Endothelial cell of umbilical vein (primary cell): ENCODE data around the gene PKD2L2. TPM values are rescaled to one million over a fixed set of nuclear protein-coding genes. Genes with fewer than 3 reads are reported as not detected.

Experiments used
- BruUV-seq: library from RNA; stranded (reverse); fragments of 400-500 nt; replicated peaks from 2 replicates; lab custom pipeline; 2021; lab: Mats Ljungman, UMichigan
- CTCF ChIA-PET: fragments of 300-600, 350-600 bp; sonication (Branson Sonifier 250); formaldehyde crosslinking; loops from one replicate; lab custom pipeline; 2021; ENCODE audit warnings: antibody characterized with exemption, inconsistent platforms; lab: Charles Lee
- POLR2A ChIA-PET: fragments of 300-600, 350-600 bp; sonication (Branson Sonifier 250); formaldehyde crosslinking; loops from one replicate; lab custom pipeline; 2021; ENCODE audit warnings: antibody characterized with exemption, inconsistent platforms; lab: Charles Lee
- DNase-seq: peaks from one replicate; pipeline ENCODE4 v3.0.0-alpha.2; 2011; ENCODE audit warnings: low read depth, low spot score
- FAIRE-seq: peaks from 2 replicates; lab custom pipeline; 2011; peaks lifted over from hg19 to GRCh38; lab: Jason Lieb, UNC
- H2AFZ ChIP-seq: 2 replicates; pipeline ENCODE4 v1.6.0; 2012; ENCODE audit warnings: low read depth, low read length, control low read depth, inconsistent platforms
- H3K27ac ChIP-seq: 2 replicates; pipeline ENCODE4 v1.5.1; 2011; ENCODE audit warnings: low read depth, mild to moderate bottlenecking, control low read depth, low read length, moderate library complexity; ENCODE audit not compliant: insufficient read depth
- H3K27me3 ChIP-seq, 2 experiments: 2 replicates each; pipeline versions ENCODE4 v1.6.0 to v1.6.1; 2011; ENCODE audit warnings: low read length in 2 of 2, mixed read lengths in 1 of 2; ENCODE audit not compliant: control insufficient read depth in 2 of 2, insufficient read depth in 2 of 2
- H3K36me3 ChIP-seq, 2 experiments: 2 replicates in 1 of 2; 3 replicates in 1 of 2; pipeline ENCODE4 v1.5.1; 2011; ENCODE audit warnings: low read length in 2 of 2, mild to moderate bottlenecking in 1 of 2, moderate library complexity in 1 of 2; ENCODE audit not compliant: control insufficient read depth in 2 of 2, insufficient read depth in 2 of 2; ENCODE audit errors: extremely low read depth in 1 of 2
- H3K4me1 ChIP-seq: 3 replicates; pipeline ENCODE4 v1.5.1; 2011; ENCODE audit warnings: mild to moderate bottlenecking, low read length; ENCODE audit not compliant: control insufficient read depth, insufficient read depth; ENCODE audit errors: extremely low read depth
- H3K4me2 ChIP-seq: 2 replicates; pipeline ENCODE4 v1.6.1; 2011; ENCODE audit warnings: low read length, control low read depth, mixed read lengths; ENCODE audit not compliant: insufficient read depth
- H3K4me3 ChIP-seq, 3 experiments: fragments of 200-600 bp in 1 of 3; sonication (generic), shearing (Covaris generic) in 1 of 3; replicated peaks in 1 of 3; 2 replicates each; pipeline ENCODE4 v1.5.1; 2011 to 2016; ENCODE audit warnings: control low read depth in 3 of 3, low read length in 3 of 3, mild to moderate bottlenecking in 2 of 3, inconsistent platforms in 1 of 3, low read depth in 1 of 3, moderate library complexity in 1 of 3; ENCODE audit not compliant: insufficient read depth in 1 of 3
- H3K79me2 ChIP-seq: 2 replicates; pipeline ENCODE4 v1.6.0; 2012; ENCODE audit warnings: low read length, inconsistent platforms; ENCODE audit not compliant: control insufficient read depth, insufficient read depth
- H3K9ac ChIP-seq: replicated peaks from 2 replicates; pipeline ENCODE3; 2011; ENCODE audit warnings: low read length, control low read depth; ENCODE audit not compliant: insufficient read depth; ENCODE audit errors: extremely low read depth
- H3K9me1 ChIP-seq: replicated peaks from 3 replicates; pipeline ENCODE4 v1.6.0; 2011; ENCODE audit warnings: mild to moderate bottlenecking, low read length; ENCODE audit not compliant: control insufficient read depth, insufficient read depth; ENCODE audit errors: extremely low read depth
- H3K9me3 ChIP-seq: replicated peaks from 2 replicates; pipeline ENCODE4 v1.5.1; 2012; ENCODE audit warnings: low read length, inconsistent platforms; ENCODE audit not compliant: control insufficient read depth, insufficient read depth
- H4K20me1 ChIP-seq: replicated peaks from 2 replicates; pipeline ENCODE3; 2011; ENCODE audit warnings: mild to moderate bottlenecking, low read length; ENCODE audit not compliant: control insufficient read depth, insufficient read depth; ENCODE audit errors: extremely low read depth
- CTCF ChIP-seq, 2 donors: IDR thresholded peaks; 1 replicate in 1 of 2; 2 replicates in 1 of 2; pipeline ENCODE4 v1.5.1; 2011; ENCODE audit warnings: low read length in 2 of 2, mild to moderate bottlenecking in 2 of 2, moderate library complexity in 2 of 2, control low read depth in 1 of 2, inconsistent platforms in 1 of 2, low read depth in 1 of 2; ENCODE audit not compliant: insufficient read depth in 1 of 2; ENCODE audit errors: extremely low read depth in 1 of 2
- EZH2 ChIP-seq: IDR thresholded peaks from 2 replicates; pipeline ENCODE4 v1.6.1; 2012; ENCODE audit warnings: borderline replicate concordance, low read depth, mild to moderate bottlenecking, moderate library complexity, low read length, inconsistent platforms; ENCODE audit not compliant: severe bottlenecking
- FOS ChIP-seq: IDR thresholded peaks from 2 replicates; pipeline ENCODE4 v1.6.1; 2011; ENCODE audit warnings: mild to moderate bottlenecking, low read length, moderate library complexity, borderline replicate concordance; ENCODE audit not compliant: insufficient read depth
- GATA2 ChIP-seq: IDR thresholded peaks from 2 replicates; pipeline ENCODE4 v1.7.0; 2011; ENCODE audit warnings: low read depth, mild to moderate bottlenecking, moderate library complexity, mixed read lengths, low read length; ENCODE audit not compliant: insufficient read length, insufficient read depth
- JUN ChIP-seq: IDR thresholded peaks from 2 replicates; pipeline ENCODE4 v1.6.1; 2011; ENCODE audit warnings: borderline replicate concordance, low read depth; ENCODE audit not compliant: insufficient read length, insufficient read depth
- MAX ChIP-seq: IDR thresholded peaks from 2 replicates; pipeline ENCODE4 v1.6.1; 2011; ENCODE audit not compliant: insufficient read depth, insufficient read length
- MYC ChIP-seq: IDR thresholded peaks from one replicate; pipeline ENCODE4 v1.6.1; 2011; ENCODE audit warnings: mild to moderate bottlenecking, low read depth, low read length
- POLR2A ChIP-seq: IDR thresholded peaks from 2 replicates; pipeline ENCODE4 v1.6.1; 2012; ENCODE audit warnings: low read depth, mild to moderate bottlenecking, control low read depth, low read length
- POLR2AphosphoS5 ChIP-seq: IDR thresholded peaks from 2 replicates; pipeline ENCODE4 v1.6.1; 2012; ENCODE audit warnings: low read depth, mild to moderate bottlenecking, control low read depth, low read length, moderate library complexity; ENCODE audit not compliant: insufficient read depth
- dilution Hi-C: fragments of 300-500 bp; cut with MboI; formaldehyde crosslinking; loops from one replicate; pipeline ENCODE4 v1.15.0; 2019; ENCODE audit warnings: low sequenced_read_pairs; ENCODE audit not compliant: extremely low pct_ligation_motif_present
- intact Hi-C: fragments of 100-400 bp; cut with micrococcal nuclease; formaldehyde crosslinking; loops from one replicate; pipeline ENCODE4 v1.10.0; 2022
- polyA plus RNA-seq, 4 experiments: library from polyadenylated mRNA; depleted of rRNA in 3 of 4; stranded (reverse) in 3 of 4; unstranded in 1 of 4; fragments of >200 nt; gene quantifications; 2 replicates each; pipeline versions ENCODE4 v1.2.1 to v1.2.3, GENCODE V29; 2011 to 2012; ENCODE audit warnings: missing spikeins in 1 of 4
- total RNA-seq: library from RNA; stranded (reverse); gene quantifications from 2 replicates; pipeline ENCODE4 v1.2.3, GENCODE V29; 2021

PKD2L2 gene
- total and polyA plus RNA-seq, 2 donors (not counting 3 experiments of a cell fraction or from before 2014, with no cell fraction given) = not detected

GRCh38 chr5:137880313-137880712, 8.9 kb upstream of the PKD2L2 start:
- TF ChIP-seq MAX (no peak), CTCF (IDR thresholded peaks at IDR 0.05; ENCODE audit: extremely low read depth in 1 of 2, insufficient read depth in 1 of 2, low read depth in 1 of 2, low read length in 2 of 2) (no peak), POLR2AphosphoS5 (no peak), EZH2 (no peak), POLR2A (no peak), JUN (no peak), MYC (no peak), GATA2 (no peak), FOS (no peak)
- Histone ChIP-seq H3K36me3 (no peaks in the 10 kb centered on the region), H3K4me3 (no peak overlapping the region), H3K4me1 (no peaks in the 10 kb centered on the region), H3K27me3 (no peaks in the 10 kb centered on the region), H2AFZ (no peak overlapping the region), H3K9ac (no peak overlapping the region), H3K9me1 (no peaks in the 10 kb centered on the region), H4K20me1 (no peaks in the 10 kb centered on the region), H3K4me2 (no peak overlapping the region), H3K9me3 (no peaks in the 10 kb centered on the region), H3K27ac (no peak overlapping the region), H3K79me2 (no peaks in the 10 kb centered on the region)
- CTCF ChIA-PET = interaction anchor here (1.2 to 2.6 kb wide), 3 partner anchors 8 to 101 kb away, joined by 3 to 10 read pairs (median 5); partner anchors contain the start of gene PKD2L2
- POLR2A ChIA-PET = no interaction called here
- DNase-seq = no peak
- intact Hi-C loops (no loop called here), dilution Hi-C loops (no loop called here)
- no TSS peak for BruUV-seq
- FAIRE-seq = peak; percentile 33
